ENCODE results near the gene CACNB4.
"Not testable (repeated sequence)": the region's sequence is repeated elsewhere in the genome, so short reads cannot be mapped to it uniquely, and the experiment has no call there.

DNA sequence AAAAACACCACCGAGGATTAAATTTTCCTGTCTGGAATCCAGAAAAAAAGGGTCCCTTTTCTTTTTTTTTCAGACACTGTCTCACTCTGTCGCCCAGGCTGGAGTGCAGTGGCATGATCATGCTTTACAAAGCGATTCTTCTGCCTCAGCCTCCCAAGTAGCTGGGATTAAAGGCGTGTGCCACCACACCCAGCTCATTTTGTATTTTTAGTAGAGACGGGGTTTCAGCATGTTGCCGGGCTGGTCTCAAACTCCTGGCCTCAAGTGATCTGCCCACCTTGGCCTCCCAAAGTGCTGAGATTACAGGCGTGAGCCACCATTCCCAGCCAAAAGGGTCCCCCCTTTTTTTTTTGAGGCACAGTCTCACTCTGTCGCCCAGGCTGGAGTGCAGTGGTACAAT is 104.7 kb downstream of the CACNB4 start:
- not testable (repeated sequence) for TF ChIP-seq USF1 (IDR thresholded peaks at IDR 0.05; ENCODE audit: borderline replicate concordance, low read depth); CTCF (IDR thresholded peaks at IDR 0.05); POLR2AphosphoS5 (IDR thresholded peaks at IDR 0.05; ENCODE audit: low read depth, low read length); EP300 (IDR thresholded peaks at IDR 0.05; ENCODE audit: borderline replicate concordance in 1 of 2, low read depth in 1 of 2, low read length in 1 of 2)

Data from SK-N-SH (cell line).